HG02943 (cell line): ENCODE results near the gene DMD.

Experiments used
- ATAC-seq: cut with Tn5 transposase; IDR thresholded peaks from one replicate; pipeline ENCODE4 v1.9.1; 2021; ENCODE audit warnings: mild to moderate bottlenecking, low read depth, moderate library complexity; ENCODE audit not compliant: unreplicated experiment

The DMD gene

GRCh38 chrX:31272472-31272775 lies 1938.9 kb downstream of the DMD start:
- ATAC-seq = no peak

- ATAC-seq = no peak
These were observed 1939.5 kb downstream of the DMD start for GRCh38 chrX:31271615-31272471.

GRCh38 chrX:31269914-31270313 lies 1941.4 kb downstream of the DMD start:
- no peak for ATAC-seq

- ATAC-seq = no peak
These were observed 1943.0 kb downstream of the DMD start for GRCh38 chrX:31268359-31268758.

- ATAC-seq = peak; percentile 80
These were observed 1944.9 kb downstream of the DMD start for GRCh38 chrX:31266203-31267076.

GRCh38 chrX:31265383-31265782 lies 1946.0 kb downstream of the DMD start:
- no peak for ATAC-seq

GRCh38 chrX:31260351-31260750 lies 1951.0 kb downstream of the DMD start:
- ATAC-seq = no peak

- no peak for ATAC-seq
These were observed 1953.2 kb downstream of the DMD start for GRCh38 chrX:31258166-31258565.

GRCh38 chrX:31255310-31256033 lies 1955.9 kb downstream of the DMD start:
- no peak for ATAC-seq

GRCh38 chrX:31252133-31252532 lies 1959.2 kb downstream of the DMD start:
- ATAC-seq = no peak

- ATAC-seq = no peak
These were observed 1960.0 kb downstream of the DMD start for GRCh38 chrX:31251336-31251735.

GRCh38 chrX:31245714-31246113 lies 1965.6 kb downstream of the DMD start:
- peak; percentile 85 for ATAC-seq

GRCh38 chrX:31243804-31244203 lies 1967.5 kb downstream of the DMD start:
- ATAC-seq = no peak

- ATAC-seq = no peak
These were observed 1970.4 kb downstream of the DMD start for GRCh38 chrX:31240982-31241381.

GRCh38 chrX:31237189-31237588 lies 1974.2 kb downstream of the DMD start:
- ATAC-seq = no peak

- ATAC-seq = no peak
These were observed 1975.1 kb downstream of the DMD start for GRCh38 chrX:31236231-31236630.

GRCh38 chrX:31233941-31234496 lies 1977.3 kb downstream of the DMD start:
- no peak for ATAC-seq

GRCh38 chrX:31232506-31232905 lies 1978.8 kb downstream of the DMD start:
- no peak for ATAC-seq

GRCh38 chrX:31228909-31229308 lies 1982.4 kb downstream of the DMD start:
- peak; percentile 83 for ATAC-seq

- ATAC-seq = no peak
These were observed 1982.9 kb downstream of the DMD start for GRCh38 chrX:31228415-31228832.

- ATAC-seq = no peak
These were observed 1984.1 kb downstream of the DMD start for GRCh38 chrX:31227250-31227649.
